ENCODE measurements around the gene C6.

Gene C6

DNA sequence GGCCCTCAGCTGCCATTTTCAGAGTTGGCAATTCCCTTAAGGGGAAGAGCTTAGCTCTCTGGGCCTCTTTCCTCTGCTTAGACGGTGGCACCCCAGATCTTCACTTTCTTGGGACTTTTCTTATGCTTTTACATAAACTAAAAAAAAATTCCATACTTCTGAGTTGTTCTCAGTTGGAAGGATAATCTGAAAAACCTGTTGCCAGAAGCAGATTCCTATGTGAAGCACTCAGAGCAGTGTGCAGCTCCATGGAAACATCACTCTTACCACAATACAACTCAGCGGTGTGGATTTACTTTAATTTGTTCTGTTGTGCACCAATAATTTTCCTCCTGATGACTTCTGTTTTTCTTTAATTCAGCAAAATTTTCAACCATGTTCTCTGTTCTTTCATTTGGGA, 98.1 kb downstream of the C6 start:
- DNase-seq, result no peak

DNA sequence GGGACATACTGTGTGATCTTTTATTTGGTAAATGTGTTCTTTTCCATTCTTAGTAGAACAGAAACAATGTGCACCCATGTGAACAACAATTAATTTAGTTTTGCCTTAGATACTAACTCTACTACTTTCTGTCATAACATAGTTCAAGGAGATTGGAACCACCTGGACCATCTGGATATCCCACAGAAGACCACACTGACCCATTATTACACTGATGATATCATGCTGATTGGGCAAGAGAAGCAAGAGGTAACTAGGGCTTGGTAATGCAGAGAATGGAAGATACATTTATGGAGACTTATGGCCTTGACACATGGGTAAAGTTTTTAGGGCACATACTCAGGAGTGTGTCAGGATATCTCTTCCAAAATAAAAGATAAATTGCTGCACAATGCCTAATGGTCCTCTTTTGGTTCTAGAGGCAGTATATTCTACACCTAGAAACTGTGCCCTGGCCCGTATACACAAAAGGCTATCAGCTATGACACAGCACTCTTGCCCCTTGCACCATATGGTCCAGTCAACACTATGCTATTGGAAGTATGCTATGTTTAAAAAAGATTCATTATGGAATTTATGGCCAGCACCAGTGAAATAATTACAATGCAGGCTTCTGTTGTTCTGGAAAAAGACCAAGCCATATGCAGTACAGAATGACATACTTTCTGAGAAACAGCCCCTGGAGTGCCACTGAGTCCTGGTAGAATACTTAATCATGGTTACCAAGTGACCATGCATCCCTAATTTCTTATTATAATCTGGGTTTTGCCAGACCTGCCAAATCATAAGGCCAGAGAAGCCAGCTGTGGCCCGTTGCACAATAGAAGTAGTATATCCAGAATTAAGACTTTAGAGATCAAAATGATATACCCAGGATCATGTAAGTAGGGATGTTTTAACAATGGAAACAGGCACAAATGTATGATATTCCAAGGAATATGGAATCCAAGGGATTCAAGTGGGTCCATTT, 100.6 kb downstream of the C6 start:
- DNase-seq, result no peak

DNA sequence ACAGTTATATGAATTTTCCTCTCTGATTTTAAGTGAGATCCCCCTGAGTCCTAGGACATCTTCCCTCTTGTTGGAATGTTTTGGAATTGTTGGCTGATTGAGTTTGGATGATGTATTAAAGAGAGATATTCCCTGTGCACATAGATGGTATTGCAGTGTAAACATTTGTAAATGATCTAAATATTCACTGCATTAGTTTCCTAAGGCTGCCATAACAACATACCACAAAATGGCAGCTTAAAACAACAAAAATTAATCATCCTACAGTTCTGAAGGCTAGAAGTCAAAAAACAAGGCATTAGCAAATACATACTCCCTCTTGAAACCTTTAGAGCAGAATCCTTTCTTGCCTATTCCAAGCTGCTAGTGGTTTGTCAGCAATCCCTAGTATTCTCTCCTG, 104.1 kb downstream of the C6 start:
- DNase-seq, result no peak

DNA sequence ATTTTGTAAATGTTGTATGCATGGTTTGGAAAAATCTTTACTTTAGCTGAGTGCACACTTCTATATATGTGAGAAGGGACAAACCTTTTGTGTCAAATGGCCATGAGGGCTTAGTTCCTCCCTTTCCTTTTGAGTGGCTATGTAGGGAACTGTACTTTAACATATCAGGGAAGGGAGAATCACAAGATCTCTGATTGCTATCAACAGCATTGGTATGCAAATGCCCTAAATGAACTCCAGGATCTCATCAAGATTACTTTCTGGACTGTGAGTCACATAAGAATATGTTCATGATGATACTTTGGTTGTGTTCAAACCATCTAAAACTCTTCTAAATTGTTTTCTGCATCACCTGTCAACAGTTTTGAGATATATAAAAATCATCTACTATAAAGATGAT, 111.0 kb downstream of the C6 start:
- DNase-seq, result no peak

DNA sequence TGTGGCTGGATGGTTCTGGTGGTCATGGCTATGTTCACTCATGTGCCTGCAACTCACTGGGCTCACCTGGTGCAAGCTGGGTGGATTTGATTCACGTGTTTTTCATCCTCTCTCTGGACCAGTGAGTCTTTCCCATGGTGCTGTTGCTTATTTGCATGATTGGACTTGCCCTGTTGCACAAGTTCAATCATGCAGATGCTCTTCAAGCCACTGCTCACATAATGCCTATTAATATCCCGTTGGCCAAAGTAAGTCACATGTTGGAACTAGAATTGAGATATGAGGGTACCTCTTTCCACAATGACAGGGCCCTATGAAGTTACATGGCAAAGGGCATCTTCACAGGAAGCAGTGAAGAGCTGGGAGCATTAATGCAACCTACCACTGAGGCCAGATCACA, 115.7 kb downstream of the C6 start:
- DNase-seq, result no peak

DNA sequence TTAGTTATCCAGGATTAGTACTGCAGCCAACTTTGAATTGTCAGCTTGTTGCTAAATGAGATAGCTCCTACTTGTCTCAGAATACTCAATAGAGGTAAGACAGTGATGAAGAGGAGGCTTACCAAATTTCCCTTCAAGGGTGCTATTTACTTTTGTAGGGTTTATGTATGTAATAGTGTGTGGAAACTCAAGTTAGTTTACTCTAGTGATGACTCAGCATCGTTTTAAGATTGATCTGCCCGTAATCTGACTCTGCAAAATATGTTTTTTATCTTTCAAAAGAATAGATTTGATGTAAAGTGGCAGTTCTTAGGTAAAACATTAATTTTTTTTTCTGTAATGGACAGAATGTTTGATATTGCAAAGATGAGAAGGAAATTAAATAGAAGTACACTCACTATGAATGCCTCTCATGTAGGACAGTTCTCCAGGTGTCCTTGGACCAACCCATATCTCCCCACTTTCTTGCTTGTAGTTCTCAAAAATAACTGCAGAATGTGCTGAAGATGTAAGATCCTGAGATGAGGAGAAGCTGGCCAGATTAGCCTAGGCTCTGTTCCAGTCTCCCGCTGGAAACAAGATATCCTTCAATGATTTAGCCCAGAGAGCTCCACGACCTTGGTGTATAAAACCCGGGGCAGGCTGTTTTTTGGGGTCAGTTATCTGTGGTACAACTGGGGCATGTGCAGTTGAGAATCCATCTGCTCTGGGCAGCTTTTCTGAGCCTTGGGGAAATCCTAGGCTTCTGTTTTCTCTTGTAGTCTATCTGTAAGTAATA, 117.8 kb downstream of the C6 start:
- no peak for DNase-seq

DNA sequence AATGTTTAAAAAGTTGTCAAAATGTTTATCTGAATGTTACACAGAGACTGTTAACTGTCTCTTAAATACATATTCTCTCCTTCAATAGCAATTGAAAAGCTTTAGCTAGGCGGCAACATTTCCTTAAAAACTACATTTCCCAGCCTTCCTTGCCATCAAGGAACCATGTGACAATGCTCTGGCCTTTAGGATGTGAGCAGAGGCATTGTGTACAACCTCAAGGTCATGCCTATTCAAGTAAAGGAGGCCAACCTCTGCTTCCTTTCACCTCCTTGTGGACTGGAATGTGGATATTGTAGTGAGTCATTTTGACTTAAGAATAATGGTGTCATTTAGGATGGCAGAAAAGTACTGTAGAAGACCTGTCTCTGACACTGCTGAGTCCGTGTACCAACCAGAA, 118.5 kb downstream of the C6 start:
- DNase-seq, result no peak

DNA sequence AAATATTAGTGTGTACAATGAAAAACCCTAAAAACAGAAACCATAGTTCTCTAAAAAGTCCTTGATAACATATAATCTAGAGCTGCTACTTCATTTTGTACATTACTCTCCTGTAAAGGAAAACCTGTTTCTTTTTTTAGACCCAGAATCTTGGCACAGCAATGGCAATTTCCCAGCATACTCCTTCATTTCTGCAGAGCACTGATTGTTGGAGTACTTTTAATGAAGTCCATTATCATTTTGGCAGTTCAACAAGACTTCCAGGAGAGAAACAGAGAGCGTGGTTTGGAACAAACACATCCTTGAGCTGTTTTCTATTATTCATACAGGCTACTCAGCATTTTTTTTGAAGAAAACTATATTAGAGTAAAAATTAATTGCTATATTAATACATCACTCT, 119.5 kb downstream of the C6 start:
- no peak for DNase-seq

All from activated T-cell treated with anti-CD3 and anti-CD28 coated beads for 4 hours (primary cell).